Measurements from ENCODE around the gene SDR42E1. TPM values are rescaled to one million over a fixed set of nuclear protein-coding genes. Genes with fewer than 3 reads are reported as not detected.

Gene SDR42E1
- total RNA-seq, 4 donors from 2014 or later = 17.8 to 34.4 (median 31.2) TPM

GRCh38 chr16:82031116-82032084 is 20.1 kb upstream of the SDR42E1 start:
- no peak for TF ChIP-seq CTCF (IDR thresholded peaks at IDR 0.05)
- no peak for TF ChIP-seq POLR2A (IDR thresholded peaks at IDR 0.05)
- H3K4me3 ChIP-seq (ENCODE audit: low read depth, poor library complexity, severe bottlenecking) = no peak overlapping the region
- 60 to 64% methylated on average over 13 of the region's 13 CpGs for WGBS, 2 donors
- intact Hi-C loops (cut with DNase I; ENCODE audit: low total_unique reads) = loop anchor here (10.0 kb wide), 1 partner anchor 203 kb away; no protein-coding TSS in a partner anchor
- no peak for DNase-seq (ENCODE audit: low spot score in 2 of 2)

- intact Hi-C loops (cut with DNase I; ENCODE audit: low total_unique reads) = no loop called here
- H3K4me3 ChIP-seq (ENCODE audit: low read depth, poor library complexity, severe bottlenecking) = no peak overlapping the region
- 46 to 59% methylated on average over 7 of the region's 7 CpGs for WGBS, 2 donors
- TF ChIP-seq CTCF (IDR thresholded peaks at IDR 0.05) (no peak), POLR2A (IDR thresholded peaks at IDR 0.05) (no peak)
- DNase-seq (ENCODE audit: low spot score in 2 of 2) = no peak
Observed at GRCh38 chr16:82027629-82028064, 16.4 kb upstream of the SDR42E1 start.

- intact Hi-C loops (cut with DNase I; ENCODE audit: low total_unique reads) = no loop called here
- TF ChIP-seq POLR2A (IDR thresholded peaks at IDR 0.05) (no peak), CTCF (IDR thresholded peaks at IDR 0.05) (no peak)
- H3K4me3 ChIP-seq (ENCODE audit: low read depth, poor library complexity, severe bottlenecking) = no peak overlapping the region
- no peak for DNase-seq (ENCODE audit: low spot score in 2 of 2)
- 84 to 90% methylated on average over 4 of the region's 4 CpGs for WGBS, 2 donors
Observed at GRCh38 chr16:82024883-82025282, 13.6 kb upstream of the SDR42E1 start.

- DNase-seq (ENCODE audit: low spot score in 2 of 2) = no peak
- no peak overlapping the region for H3K4me3 ChIP-seq (ENCODE audit: low read depth, poor library complexity, severe bottlenecking)
- 83 to 85% methylated on average over 1 of the region's 1 CpG for WGBS, 2 donors
- intact Hi-C loops (cut with DNase I; ENCODE audit: low total_unique reads) = no loop called here
- TF ChIP-seq CTCF (IDR thresholded peaks at IDR 0.05) (no peak), POLR2A (IDR thresholded peaks at IDR 0.05) (no peak)
Observed at GRCh38 chr16:82024316-82024715, 13.0 kb upstream of the SDR42E1 start.

GRCh38 chr16:82023206-82023605 is 11.9 kb upstream of the SDR42E1 start:
- intact Hi-C loops (cut with DNase I; ENCODE audit: low total_unique reads) = no loop called here
- DNase-seq (ENCODE audit: low spot score in 2 of 2) = no peak
- TF ChIP-seq CTCF (IDR thresholded peaks at IDR 0.05) (no peak), POLR2A (IDR thresholded peaks at IDR 0.05) (no peak)
- WGBS, 2 donors = 49 to 64% methylated on average over 7 of the region's 7 CpGs
- H3K4me3 ChIP-seq (ENCODE audit: low read depth, poor library complexity, severe bottlenecking) = no peak overlapping the region
